Naive thymus-derived CD4-positive, alpha-beta T cell (primary cell): ENCODE data around the gene PML. TPM values are rescaled to one million over a fixed set of nuclear protein-coding genes. Genes with fewer than 3 reads are reported as not detected.
"Not testable (repeated sequence)": the region's sequence is repeated elsewhere in the genome, so short reads cannot be mapped to it uniquely, and the experiment has no call there.

Experiments
- ATAC-seq: fragments of 150-1000 bp; cut with Tn5 transposase; 2 replicates; pipeline ENCODE4 v1.10.0; 2021; ENCODE audit warnings: mild to moderate bottlenecking, moderate library complexity
- CTCF ChIA-PET: fragments of 350-600 bp; sonication (Branson Sonifier 250); formaldehyde crosslinking; loops from one replicate; lab custom pipeline; 2021; ENCODE audit warnings: antibody characterized with exemption; lab: Charles Lee
- POLR2A ChIA-PET: fragments of 350-600 bp; sonication (Branson Sonifier 250); formaldehyde crosslinking; loops from one replicate; lab custom pipeline; 2021; ENCODE audit warnings: antibody characterized with exemption, inconsistent platforms; lab: Charles Lee
- DNase-seq, 9 donors: peaks; one replicate each; pipeline versions ENCODE4 v3.0.0 to v3.0.0-alpha.2; 2020 to 2022; ENCODE audit warnings: mixed read lengths in 1 of 9
- H3K27ac ChIP-seq: one replicate; pipeline ENCODE4 v1.7.0; 2013; ENCODE audit warnings: mild to moderate bottlenecking, low read depth, low read length, moderate library complexity
- H3K27me3 ChIP-seq, 2 donors: one replicate each; pipeline ENCODE4 v1.7.0; 2013; ENCODE audit warnings: low read length in 2 of 2, mild to moderate bottlenecking in 2 of 2, moderate library complexity in 2 of 2; ENCODE audit not compliant: control insufficient read depth in 2 of 2, insufficient read depth in 2 of 2
- H3K36me3 ChIP-seq, 3 experiments: 1 replicate in 2 of 3; 2 replicates in 1 of 3; pipeline ENCODE4 v1.7.0; 2013; ENCODE audit warnings: low read length in 3 of 3, mild to moderate bottlenecking in 3 of 3, moderate library complexity in 1 of 3; ENCODE audit not compliant: insufficient read depth in 3 of 3, control insufficient read depth in 2 of 3
- H3K4me1 ChIP-seq, 2 donors: one replicate each; pipeline ENCODE4 v1.7.0; 2013; ENCODE audit warnings: low read length in 2 of 2, mild to moderate bottlenecking in 2 of 2, moderate library complexity in 1 of 2; ENCODE audit not compliant: control insufficient read depth in 2 of 2, insufficient read depth in 2 of 2
- H3K4me3 ChIP-seq: 2 replicates; pipeline ENCODE4 v1.7.0; 2013; ENCODE audit warnings: mild to moderate bottlenecking, low read length
- H3K9me3 ChIP-seq, 3 experiments: 1 replicate in 2 of 3; 2 replicates in 1 of 3; pipeline ENCODE4 v1.7.0; 2013; ENCODE audit warnings: low read length in 3 of 3; ENCODE audit not compliant: control insufficient read depth in 2 of 3
- H3K27ac Mint-ChIP-seq, 9 donors: one replicate each; pipeline ENCODE4 v1.8.0; 2020 to 2022; ENCODE audit warnings: mixed read lengths in 9 of 9, mild to moderate bottlenecking in 8 of 9, moderate library complexity in 5 of 9, inconsistent platforms in 2 of 9
- H3K27me3 Mint-ChIP-seq, 5 donors: one replicate each; pipeline ENCODE4 v1.8.0; 2021 to 2022; ENCODE audit warnings: mixed read lengths in 5 of 5, mild to moderate bottlenecking in 1 of 5
- H3K36me3 Mint-ChIP-seq, 5 donors: one replicate each; pipeline ENCODE4 v1.8.0; 2020 to 2022; ENCODE audit warnings: mixed read lengths in 5 of 5, mild to moderate bottlenecking in 3 of 5, inconsistent platforms in 1 of 5
- H3K4me1 Mint-ChIP-seq, 7 donors: one replicate each; pipeline ENCODE4 v1.8.0; 2020 to 2022; ENCODE audit warnings: mixed read lengths in 7 of 7, mild to moderate bottlenecking in 3 of 7, inconsistent platforms in 1 of 7
- H3K4me3 Mint-ChIP-seq, 10 donors: one replicate each; pipeline ENCODE4 v1.8.0; 2020 to 2022; ENCODE audit warnings: mild to moderate bottlenecking in 10 of 10, mixed read lengths in 10 of 10, moderate library complexity in 6 of 10, inconsistent platforms in 2 of 10
- H3K9me3 Mint-ChIP-seq, 11 donors: one replicate each; pipeline ENCODE4 v1.8.0; 2020 to 2022; ENCODE audit warnings: mixed read lengths in 11 of 11, mild to moderate bottlenecking in 4 of 11, inconsistent platforms in 1 of 11, moderate library complexity in 1 of 11
- intact Hi-C, 2 donors: fragments of 100-400 bp; cut with micrococcal nuclease; formaldehyde crosslinking; loops; one replicate each; pipeline ENCODE4 v1.15.1; 2023
- polyA plus RNA-seq, 2 donors: library from polyadenylated mRNA; unstranded; fragments of 300-500 nt; fragmentation: Illumina TruSeq; gene quantifications; one replicate each; pipeline ENCODE4 v1.2.3, GENCODE V29; 2021
- total RNA-seq, 6 experiments: library from RNA in 5 of 6; stranded (reverse) in 5 of 6; gene quantifications; 1 replicate in 5 of 6; 2 replicates in 1 of 6; pipeline ENCODE4 v1.2.3 and lab custom pipeline; 2021 to 2026

Gene PML
- total and polyA plus RNA-seq, 7 experiments from 2014 or later: 18.1 to 113 (median 51.7) TPM

DNA sequence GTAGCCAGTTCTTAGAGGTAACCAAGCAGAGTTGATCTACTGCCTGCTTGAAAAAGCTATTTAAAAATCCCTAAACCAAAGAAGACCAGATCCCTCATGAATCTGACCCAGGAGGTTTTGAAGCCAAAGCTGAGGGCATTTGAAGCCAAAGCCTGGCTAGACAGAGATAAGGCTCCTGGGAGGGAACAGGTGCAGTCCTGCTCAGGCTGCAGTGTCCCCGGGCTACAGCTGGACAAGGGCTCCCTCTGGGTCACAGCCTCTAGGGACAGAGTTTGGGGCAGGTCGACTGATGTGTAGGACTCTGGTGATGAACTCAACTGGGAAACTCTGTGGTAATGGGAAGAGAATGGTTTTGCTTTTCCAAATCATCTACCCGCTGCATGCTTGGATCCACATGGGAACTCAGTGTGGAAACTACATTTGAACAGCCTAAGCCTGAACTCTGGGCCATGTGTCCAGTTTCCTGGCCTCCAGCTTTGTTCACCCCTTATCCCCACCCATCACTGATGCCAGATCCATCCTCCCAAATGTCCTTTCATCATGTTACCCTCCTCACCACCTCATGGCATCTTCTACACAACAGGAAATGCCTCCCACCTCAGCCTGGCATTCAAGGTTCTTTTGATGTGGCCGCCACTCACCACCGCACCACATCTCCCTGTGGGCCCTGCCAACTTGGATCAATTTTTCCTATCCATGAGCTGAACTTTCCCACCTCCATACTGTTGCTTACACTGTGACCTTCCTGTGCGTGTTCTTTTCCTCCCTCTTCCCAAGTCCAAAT, 64.7 kb downstream of the PML start:
- Mint-ChIP-seq H3K27ac (peak overlapping the region in 3 of 9 donors; percentile 17 to 59 (median 32)), H3K36me3 (peaks cover 7 to 29% (median 9%) of the 10 kb centered on the region in 5 donors), H3K4me1 (peaks cover 12 to 31% (median 23%) of the 10 kb centered on the region in 7 donors), H3K4me3 (peak overlapping the region in 2 of 10 donors; percentile 54 to 63)
- H3K27ac ChIP-seq, H3K9me3 Mint-ChIP-seq, H3K9me3 ChIP-seq, H3K36me3 ChIP-seq, DNase-seq, POLR2A ChIA-PET, H3K4me3 ChIP-seq, H3K27me3 Mint-ChIP-seq, H3K4me1 ChIP-seq, ATAC-seq, H3K27me3 ChIP-seq: not testable (repeated sequence)
- intact Hi-C loops: loop anchor here in 1 of 2 donors (10.0 kb wide), 1 partner anchor 266 kb away; no protein-coding TSS in a partner anchor
- CTCF ChIA-PET: interaction anchor here (1.0 to 1.1 kb wide), 2 partner anchors 65 to 86 kb away, joined by 3 read pairs; partner anchors contain the start of gene PML

DNA sequence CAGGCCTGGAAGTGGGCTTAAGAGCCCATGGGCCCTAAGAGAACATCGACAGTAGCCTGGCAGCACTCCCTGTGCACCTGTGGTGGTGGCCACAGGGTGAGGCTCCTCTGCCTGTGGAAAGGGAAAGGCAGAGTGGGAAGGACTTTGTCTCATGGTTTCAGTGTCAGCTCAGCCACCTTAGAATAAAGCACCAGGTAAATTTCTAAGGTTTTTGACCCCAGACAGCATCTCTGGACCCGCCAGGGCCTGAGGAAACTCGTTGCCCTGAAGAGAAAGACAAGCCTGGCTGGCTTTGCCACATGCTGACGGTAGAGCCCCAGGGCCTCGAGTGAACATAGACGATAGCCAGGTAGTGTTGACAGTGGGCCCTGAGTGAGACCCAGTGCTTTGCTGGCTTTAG, 65.7 kb downstream of the PML start:
- Mint-ChIP-seq H3K36me3 (peaks cover 7 to 29% (median 9%) of the 10 kb centered on the region in 5 donors), H3K27me3 (peaks cover 0 to 5% (median 0%) of the 10 kb centered on the region in 5 donors), H3K27ac (peak overlapping the region in 1 of 9 donors; percentile 29), H3K9me3 (peaks cover 0 to 2% (median 0%) of the 10 kb centered on the region in 11 donors), H3K4me1 (peaks cover 10 to 26% (median 19%) of the 10 kb centered on the region in 7 donors), H3K4me3 (no peak overlapping the region)
- no peaks in the 10 kb centered on the region for H3K9me3 ChIP-seq
- CTCF ChIA-PET: interaction anchor here (1.0 kb wide), 1 partner anchor 66 kb away, joined by 3 read pairs; the partner anchor contains the start of gene PML
- no peak overlapping the region for H3K27ac ChIP-seq
- no peaks in the 10 kb centered on the region for H3K36me3 ChIP-seq
- POLR2A ChIA-PET: no interaction called here
- H3K27me3 ChIP-seq: no peaks in the 10 kb centered on the region
- H3K4me1 ChIP-seq: peaks cover 0 to 7% of the 10 kb centered on the region in 2 donors
- DNase-seq (no peak), ATAC-seq (no peak)
- H3K4me3 ChIP-seq: no peak overlapping the region
- intact Hi-C loops: no loop called here

DNA sequence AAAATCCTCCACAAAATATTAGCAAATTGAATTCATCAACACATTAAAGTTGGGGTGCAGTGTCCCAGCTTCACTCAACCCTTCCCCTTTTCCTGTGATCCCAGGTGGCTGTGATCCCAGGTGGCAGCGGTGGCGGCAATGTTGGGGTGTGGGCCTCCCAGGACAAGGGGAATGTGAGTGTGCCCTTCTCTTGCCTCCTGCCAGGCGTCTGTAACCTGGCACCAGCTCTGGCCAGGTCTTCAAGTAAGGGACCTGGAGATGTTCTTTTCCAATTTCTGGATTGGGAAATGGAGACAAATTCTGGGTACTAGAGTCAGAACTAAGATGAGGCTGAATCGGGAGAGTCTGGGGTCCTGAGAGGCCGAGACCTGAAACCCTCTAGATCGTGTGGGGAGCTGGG, 67.7 kb downstream of the PML start:
- Mint-ChIP-seq H3K36me3 (peaks cover 6 to 20% (median 7%) of the 10 kb centered on the region in 5 donors), H3K9me3 (peaks cover 0 to 2% (median 0%) of the 10 kb centered on the region in 11 donors), H3K4me1 (peaks cover 10 to 26% (median 19%) of the 10 kb centered on the region in 7 donors), H3K27me3 (peaks cover 0 to 5% (median 0%) of the 10 kb centered on the region in 5 donors), H3K27ac (no peak overlapping the region), H3K4me3 (no peak overlapping the region)
- intact Hi-C loops: no loop called here
- no peak overlapping the region for H3K27ac ChIP-seq
- H3K36me3 ChIP-seq: no peaks in the 10 kb centered on the region
- H3K9me3 ChIP-seq: no peaks in the 10 kb centered on the region
- H3K4me3 ChIP-seq: no peak overlapping the region
- ChIA-PET POLR2A (no interaction called here), CTCF (interaction anchor here (0.6 to 1.4 kb wide), 2 partner anchors 24 to 89 kb away, joined by 3 to 5 read pairs; no protein-coding TSS in a partner anchor)
- no peak for ATAC-seq
- peaks cover 0 to 7% of the 10 kb centered on the region in 2 donors for H3K4me1 ChIP-seq
- no peaks in the 10 kb centered on the region for H3K27me3 ChIP-seq
- no peak for DNase-seq

DNA sequence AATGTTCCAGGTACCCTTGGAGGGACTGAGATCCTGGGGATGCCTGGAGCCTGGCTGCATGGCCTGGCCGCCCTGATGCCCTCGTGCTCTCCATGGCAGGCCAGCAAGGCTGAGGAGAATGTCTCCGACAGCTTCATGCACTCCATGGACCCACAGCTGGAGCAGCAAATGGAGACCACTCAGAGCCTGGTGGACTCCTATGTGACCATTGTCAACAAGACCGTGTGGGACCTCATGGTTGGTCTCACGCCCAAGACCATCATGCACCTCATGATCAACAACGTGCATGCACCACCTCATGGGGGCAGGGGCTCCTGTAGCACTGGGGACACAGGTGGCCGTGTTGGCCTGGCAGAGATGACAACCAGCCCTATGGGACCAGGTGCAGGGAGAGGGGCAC, 68.2 kb downstream of the PML start:
- intact Hi-C loops: no loop called here
- Mint-ChIP-seq H3K27ac (no peak overlapping the region), H3K36me3 (peaks cover 6 to 20% (median 7%) of the 10 kb centered on the region in 5 donors), H3K27me3 (peaks cover 0 to 5% (median 0%) of the 10 kb centered on the region in 5 donors), H3K4me3 (no peak overlapping the region), H3K9me3 (peaks cover 0 to 2% (median 0%) of the 10 kb centered on the region in 11 donors), H3K4me1 (peaks cover 10 to 26% (median 19%) of the 10 kb centered on the region in 7 donors)
- CTCF ChIA-PET: interaction anchor here (1.4 kb wide), 1 partner anchor 90 kb away, joined by 5 read pairs; no protein-coding TSS in a partner anchor
- H3K4me3 ChIP-seq: no peak overlapping the region
- no peaks in the 10 kb centered on the region for H3K9me3 ChIP-seq
- H3K27ac ChIP-seq: no peak overlapping the region
- no peak for ATAC-seq
- no peaks in the 10 kb centered on the region for H3K27me3 ChIP-seq
- DNase-seq: no peak
- H3K36me3 ChIP-seq: no peaks in the 10 kb centered on the region
- POLR2A ChIA-PET: no interaction called here
- peaks cover 0 to 7% of the 10 kb centered on the region in 2 donors for H3K4me1 ChIP-seq

DNA sequence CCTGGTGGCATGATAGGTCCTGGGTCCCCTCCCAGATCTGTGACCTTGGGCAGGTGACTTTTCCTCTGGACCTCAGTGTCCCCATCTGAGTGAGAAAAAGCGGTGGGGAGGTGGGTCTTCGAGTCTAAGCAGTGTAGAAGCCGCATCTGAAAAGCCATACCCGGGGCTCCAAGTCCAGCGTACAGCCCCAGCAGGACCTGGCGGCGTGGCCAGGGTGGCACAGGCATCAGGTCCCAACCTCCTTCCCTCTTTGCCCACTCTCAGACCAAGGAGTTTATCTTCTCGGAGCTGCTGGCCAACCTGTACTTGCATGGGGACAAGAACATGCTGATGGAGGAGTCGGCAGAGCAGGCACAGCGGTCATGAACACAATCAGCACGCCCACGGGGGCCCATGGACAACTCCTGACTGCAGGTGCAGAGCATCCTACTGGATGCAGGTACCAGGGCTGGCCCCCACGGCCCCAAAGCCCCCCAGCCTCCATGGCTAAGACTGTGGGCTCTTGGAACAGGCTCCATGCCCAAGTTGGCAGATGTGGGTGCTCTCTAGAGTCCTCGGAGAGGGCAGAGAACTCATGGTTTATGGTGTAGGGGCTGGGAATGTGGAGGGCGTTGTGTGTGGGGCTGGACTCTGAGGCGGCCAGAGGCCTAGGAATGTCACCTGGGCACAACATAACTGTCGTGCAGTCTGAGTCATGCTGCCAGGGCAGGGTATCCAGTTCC, 69.1 kb downstream of the PML start:
- H3K4me3 Mint-ChIP-seq, H3K9me3 Mint-ChIP-seq, ATAC-seq, POLR2A ChIA-PET, H3K27ac ChIP-seq, intact Hi-C loops, H3K4me3 ChIP-seq, H3K36me3 ChIP-seq, H3K9me3 ChIP-seq, DNase-seq, H3K4me1 ChIP-seq, H3K27me3 ChIP-seq, H3K27ac Mint-ChIP-seq, H3K27me3 Mint-ChIP-seq: not testable (repeated sequence)
- Mint-ChIP-seq H3K4me1 (peaks cover 10 to 26% (median 19%) of the 10 kb centered on the region in 7 donors), H3K36me3 (peaks cover 0 to 15% (median 0%) of the 10 kb centered on the region in 5 donors)
- CTCF ChIA-PET: interaction anchor here (1.4 kb wide), 1 partner anchor 91 kb away, joined by 5 read pairs; no protein-coding TSS in a partner anchor

DNA sequence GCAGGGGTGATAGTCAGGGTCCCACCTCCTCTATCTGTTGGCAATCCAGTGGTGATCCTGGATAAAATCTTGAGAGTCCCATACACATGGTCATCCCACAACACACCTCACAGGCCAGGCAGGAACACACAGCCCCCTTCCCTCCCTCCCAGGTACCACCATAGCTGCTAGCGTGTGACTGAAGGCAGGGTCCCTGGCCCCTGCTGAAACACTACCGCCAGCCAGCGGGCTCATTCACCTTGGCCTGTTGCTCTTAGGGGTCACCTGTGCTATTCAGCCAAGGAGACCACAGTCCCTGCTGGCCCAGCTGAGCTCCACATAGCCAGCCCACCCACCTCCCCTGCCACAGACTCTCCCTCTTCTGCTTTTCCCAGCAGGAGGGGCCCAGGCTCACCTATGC, 69.7 kb downstream of the PML start:
- H3K36me3 Mint-ChIP-seq: peaks cover 0 to 12% (median 0%) of the 10 kb centered on the region in 5 donors
- H3K27ac Mint-ChIP-seq, H3K27me3 Mint-ChIP-seq, H3K27ac ChIP-seq, CTCF ChIA-PET, intact Hi-C loops, H3K4me1 ChIP-seq, H3K9me3 ChIP-seq, H3K4me3 ChIP-seq, ATAC-seq, H3K9me3 Mint-ChIP-seq, H3K4me3 Mint-ChIP-seq, POLR2A ChIA-PET, H3K36me3 ChIP-seq, H3K27me3 ChIP-seq, DNase-seq: not testable (repeated sequence)
- peaks cover 9 to 20% (median 14%) of the 10 kb centered on the region in 7 donors for H3K4me1 Mint-ChIP-seq
